CD4-positive, alpha-beta T cell (primary cell): ENCODE data around the gene ZEB1. TPM values are rescaled to one million over a fixed set of nuclear protein-coding genes. Genes with fewer than 3 reads are reported as not detected.
A peak's percentile ranks its signal among the peaks of the same experiment; 100 is the strongest.

Source experiments
- ATAC-seq: fragments of 200-7000 bp; cut with Tn5 transposase; one replicate; pipeline ENCODE4 v1.10.0; 2022; ENCODE audit warnings: mild to moderate bottlenecking; ENCODE audit not compliant: poor library complexity
- CTCF ChIA-PET: fragments of 350-600 bp; sonication (Branson Sonifier 250); formaldehyde crosslinking; loops from one replicate; lab custom pipeline; 2021; ENCODE audit warnings: antibody characterized with exemption, inconsistent platforms; lab: Charles Lee
- POLR2A ChIA-PET: fragments of 350-600 bp; sonication (Branson Sonifier 250); formaldehyde crosslinking; loops from one replicate; lab custom pipeline; 2021; ENCODE audit warnings: antibody characterized with exemption, inconsistent platforms; lab: Charles Lee
- DNase-seq, 14 experiments: peaks; one replicate each; pipeline ENCODE4 v3.0.0-alpha.2; 2013 to 2020; ENCODE audit warnings: mixed read lengths in 2 of 14
- H3K27ac ChIP-seq, 2 donors: one replicate each; pipeline versions ENCODE4 v1.5.1 to v1.7.0; 2013; ENCODE audit warnings: low read length in 2 of 2, low read depth in 1 of 2, mild to moderate bottlenecking in 1 of 2
- H3K27me3 ChIP-seq, 2 experiments: 1 replicate in 1 of 2; 2 replicates in 1 of 2; pipeline versions ENCODE4 v1.6.1 to v1.7.0; 2013; ENCODE audit warnings: low read length in 2 of 2, control low read depth in 1 of 2, mild to moderate bottlenecking in 1 of 2, moderate library complexity in 1 of 2; ENCODE audit not compliant: insufficient read depth in 2 of 2, control insufficient read depth in 1 of 2
- H3K36me3 ChIP-seq: one replicate; pipeline ENCODE4 v1.6.1; 2013; ENCODE audit warnings: low read length, control low read depth; ENCODE audit not compliant: insufficient read depth
- H3K4me1 ChIP-seq: one replicate; pipeline ENCODE4 v1.6.1; 2013; ENCODE audit warnings: low read length, control low read depth; ENCODE audit not compliant: insufficient read depth
- H3K4me3 ChIP-seq: one replicate; pipeline ENCODE4 v1.5.1; 2013; ENCODE audit warnings: mild to moderate bottlenecking, low read length, moderate library complexity
- H3K9me3 ChIP-seq, 2 experiments: 1 replicate in 1 of 2; 2 replicates in 1 of 2; pipeline versions ENCODE4 v1.6.1 to v1.7.0; 2013; ENCODE audit warnings: low read length in 2 of 2, mild to moderate bottlenecking in 2 of 2, control low read depth in 1 of 2, moderate library complexity in 1 of 2; ENCODE audit not compliant: control insufficient read depth in 1 of 2, insufficient read depth in 1 of 2
- H3K27ac Mint-ChIP-seq: one replicate; pipeline ENCODE4 v1.8.0; 2020; ENCODE audit warnings: mixed read lengths
- H3K27me3 Mint-ChIP-seq: one replicate; pipeline ENCODE4 v1.8.0; 2021; ENCODE audit warnings: mixed read lengths
- H3K36me3 Mint-ChIP-seq: one replicate; pipeline ENCODE4 v1.8.0; 2021; ENCODE audit warnings: low read depth, mixed read lengths
- H3K4me1 Mint-ChIP-seq: one replicate; pipeline ENCODE4 v1.8.0; 2021; ENCODE audit warnings: low read depth, mixed read lengths
- H3K4me3 Mint-ChIP-seq: one replicate; pipeline ENCODE4 v1.8.0; 2020; ENCODE audit warnings: mild to moderate bottlenecking, mixed read lengths
- H3K9me3 Mint-ChIP-seq: one replicate; pipeline ENCODE4 v1.8.0; 2020; ENCODE audit warnings: mixed read lengths
- CTCF ChIP-seq: fragments of 200-600 bp; IDR thresholded peaks from one replicate; pipeline ENCODE4 v1.8.0; 2022; ENCODE audit warnings: antibody characterized with exemption, mild to moderate bottlenecking
- intact Hi-C, 2 experiments: fragments of 100-400 bp; cut with DNase I in 1 of 2; cut with micrococcal nuclease in 1 of 2; formaldehyde crosslinking; loops; one replicate each; pipeline versions ENCODE4 v1.15.1 to v1.9.0; 2023 to 2025; cut with DNase I, micrococcal nuclease
- total RNA-seq, 174 experiments: library from RNA in 2 of 174; stranded (reverse) in 2 of 174; gene quantifications; one replicate each; pipeline ENCODE4 v1.2.3 and lab custom pipeline; 2021 to 2026

Gene ZEB1
- total RNA-seq, 2 experiments from 2014 or later: 132 to 134 TPM

- no peak for TF ChIP-seq CTCF
- no peak overlapping the region for H3K4me3 ChIP-seq
- H3K9me3 ChIP-seq: no peaks in the 10 kb centered on the region
- POLR2A ChIA-PET: no interaction called here
- no peak overlapping the region for H3K4me3 Mint-ChIP-seq
- H3K36me3 Mint-ChIP-seq: no peaks in the 10 kb centered on the region
- ATAC-seq: no peak
- no peaks in the 10 kb centered on the region for H3K4me1 ChIP-seq
- H3K27ac Mint-ChIP-seq: no peak overlapping the region
- CTCF ChIA-PET: interaction anchor here (0.7 kb wide), 1 partner anchor 945 kb away, joined by 3 read pairs; no protein-coding TSS in a partner anchor
- intact Hi-C loops: no loop called here
- H3K4me1 Mint-ChIP-seq: no peaks in the 10 kb centered on the region
- no peak for DNase-seq
- H3K9me3 Mint-ChIP-seq: peaks cover 2% of the 10 kb centered on the region
- no peaks in the 10 kb centered on the region for H3K36me3 ChIP-seq
- no peaks in the 10 kb centered on the region for H3K27me3 Mint-ChIP-seq
- no peak overlapping the region for H3K27ac ChIP-seq
- no peaks in the 10 kb centered on the region for H3K27me3 ChIP-seq
These were observed 217.3 kb downstream of the ZEB1 start for GRCh38 chr10:31536302-31536701.

GRCh38 chr10:31549896-31550295 is 230.9 kb downstream of the ZEB1 start:
- ATAC-seq: no peak
- no peaks in the 10 kb centered on the region for H3K4me1 Mint-ChIP-seq
- Histone ChIP-seq H3K4me3 (no peak overlapping the region), H3K4me1 (no peaks in the 10 kb centered on the region), H3K36me3 (no peaks in the 10 kb centered on the region), H3K27me3 (no peaks in the 10 kb centered on the region), H3K27ac (no peak overlapping the region), H3K9me3 (no peaks in the 10 kb centered on the region)
- CTCF ChIA-PET: no interaction called here
- intact Hi-C loops: no loop called here
- H3K27ac Mint-ChIP-seq: no peak overlapping the region
- peak in 2 of 14 experiments; percentile 11 to 24 for DNase-seq
- H3K4me3 Mint-ChIP-seq: no peak overlapping the region
- no peaks in the 10 kb centered on the region for H3K36me3 Mint-ChIP-seq
- H3K9me3 Mint-ChIP-seq: no peaks in the 10 kb centered on the region
- POLR2A ChIA-PET: no interaction called here
- H3K27me3 Mint-ChIP-seq: no peaks in the 10 kb centered on the region
- no peak for TF ChIP-seq CTCF

GRCh38 chr10:31554556-31554955 is 235.5 kb downstream of the ZEB1 start:
- Histone ChIP-seq H3K9me3 (peaks cover 13 to 28% of the 10 kb centered on the region in 2 experiments), H3K4me3 (no peak overlapping the region), H3K27ac (no peak overlapping the region), H3K27me3 (no peaks in the 10 kb centered on the region), H3K36me3 (no peaks in the 10 kb centered on the region), H3K4me1 (no peaks in the 10 kb centered on the region)
- TF ChIP-seq CTCF: no peak
- intact Hi-C loops: no loop called here
- no peak overlapping the region for H3K27ac Mint-ChIP-seq
- peaks cover 4% of the 10 kb centered on the region for H3K27me3 Mint-ChIP-seq
- POLR2A ChIA-PET: interaction anchor here (1.1 kb wide), 1 partner anchor 21 kb away, joined by 4 read pairs; no protein-coding TSS in a partner anchor
- no peak for DNase-seq
- peaks cover 5% of the 10 kb centered on the region for H3K36me3 Mint-ChIP-seq
- ATAC-seq: no peak
- H3K9me3 Mint-ChIP-seq: peaks cover 10% of the 10 kb centered on the region
- no peaks in the 10 kb centered on the region for H3K4me1 Mint-ChIP-seq
- no peak overlapping the region for H3K4me3 Mint-ChIP-seq
- CTCF ChIA-PET: no interaction called here
